GM12878 (cell line): ENCODE measurements around the gene VAMP3. TPM values are rescaled to one million over a fixed set of nuclear protein-coding genes. Genes with fewer than 3 reads are reported as not detected.

Experiments used
- CBFB ChIP-seq: IDR thresholded peaks from 2 replicates; pipeline ENCODE4 v1.6.1; 2016; ENCODE audit warnings: antibody characterized with exemption, low read depth
- EED ChIP-seq: sonication (generic); IDR thresholded peaks from 2 replicates; pipeline ENCODE4 v1.6.1; 2016; ENCODE audit warnings: antibody characterized with exemption, low read depth
- HCFC1 ChIP-seq: fragments of 150-350 bp; IDR thresholded peaks from 2 replicates; pipeline ENCODE4 v1.6.1; 2014; ENCODE audit warnings: low read length
- IKZF1 ChIP-seq: fragments of 450-650 bp; conservative IDR thresholded peaks from 2 replicates; pipeline ENCODE4 v1.6.1; 2017; ENCODE audit warnings: antibody characterized with exemption, mild to moderate bottlenecking
- IRF4 ChIP-seq: IDR thresholded peaks from 2 replicates; pipeline ENCODE4 v1.6.1; 2011; ENCODE audit warnings: low read depth, low read length
- KDM1A ChIP-seq: fragments of 200-600 bp; sonication (generic); IDR thresholded peaks from 2 replicates; pipeline ENCODE4 v1.6.1; 2016; ENCODE audit warnings: borderline replicate concordance
- LARP7 ChIP-seq: fragments of 450-650 bp; IDR thresholded peaks from 2 replicates; pipeline ENCODE4 v1.6.1; 2017; ENCODE audit warnings: mild to moderate bottlenecking
- NR2C1 ChIP-seq: fragments of 450-650 bp; IDR thresholded peaks from 2 replicates; pipeline ENCODE4 v1.6.1; 2017; ENCODE audit warnings: antibody characterized with exemption, mild to moderate bottlenecking, moderate library complexity
- NR2F1 ChIP-seq: fragments of 450-650 bp; conservative IDR thresholded peaks from 2 replicates; pipeline ENCODE4 v1.6.1; 2017; ENCODE audit warnings: mild to moderate bottlenecking
- RFX5 ChIP-seq: IDR thresholded peaks from 2 replicates; pipeline ENCODE4 v1.6.1; 2011; ENCODE audit warnings: low read depth, low read length, improper control_type of control experiment
- SIN3A ChIP-seq: IDR thresholded peaks from 2 replicates; pipeline ENCODE4 v1.6.1; 2012; ENCODE audit warnings: low read depth, low read length, improper control_type of control experiment
- SREBF1 ChIP-seq: IDR thresholded peaks from 2 replicates; pipeline ENCODE4 v1.6.1; 2012; ENCODE audit warnings: mild to moderate bottlenecking, low read length
- SUZ12 ChIP-seq: fragments of 200-600 bp; sonication (generic); IDR thresholded peaks from one replicate; pipeline ENCODE4 v1.6.1; 2018; ENCODE audit warnings: antibody characterized with exemption, mild to moderate bottlenecking; ENCODE audit not compliant: unreplicated experiment
- TAF1 ChIP-seq: IDR thresholded peaks from 2 replicates; pipeline ENCODE4 v1.6.1; 2011; ENCODE audit warnings: mild to moderate bottlenecking, low read depth, low read length, borderline replicate concordance
- YBX1 ChIP-seq: fragments of 450-650 bp; IDR thresholded peaks from 2 replicates; pipeline ENCODE4 v1.6.1; 2016; ENCODE audit warnings: antibody characterized with exemption
- ZNF592 ChIP-seq: fragments of 450-650 bp; IDR thresholded peaks from 2 replicates; pipeline ENCODE4 v1.6.1; 2017; ENCODE audit warnings: mild to moderate bottlenecking, moderate library complexity
- ZNF622 ChIP-seq: fragments of 450-650 bp; IDR thresholded peaks from 2 replicates; pipeline ENCODE4 v1.6.1; 2017; ENCODE audit warnings: mild to moderate bottlenecking, inconsistent platforms
- polyA plus RNA-seq, 11 experiments: library from polyadenylated mRNA; depleted of rRNA in 4 of 11; unstranded in 6 of 11; stranded (reverse) in 5 of 11; fragments of >200 nt; fragmentation: Nextera tagmentation in 4 of 11; fragmentation: Illumina TruSeq in 1 of 11; extraction: Ambion mirVana in 4 of 11; extraction: Trizol in 1 of 11; gene quantifications; 1 replicate in 1 of 11; 2 replicates in 10 of 11; pipeline versions ENCODE4 v1.2.1 to v1.2.3, GENCODE V29; 2011 to 2016; ENCODE audit warnings: inconsistent platforms in 2 of 11, missing spikeins in 2 of 11, low read depth in 1 of 11
- total RNA-seq, 4 experiments: library from RNA; depleted of rRNA in 3 of 4; stranded (reverse); fragments of >200 nt in 3 of 4; fragmentation: Illumina TruSeq in 1 of 4; extraction: Trizol in 1 of 4; gene quantifications; 2 replicates each; pipeline versions ENCODE4 v1.2.1 to v1.2.3, GENCODE V29; 2013 to 2021
- TF ChIP-seq, protein P1 (sequence below): fragments of 450-650 bp; IDR thresholded peaks from 2 replicates; pipeline ENCODE4 v1.6.1; 2017; ENCODE audit warnings: borderline replicate concordance
- TF ChIP-seq, protein P2 (sequence below): fragments of 450-650 bp; IDR thresholded peaks from 2 replicates; pipeline ENCODE4 v1.6.1; 2016; ENCODE audit warnings: mild to moderate bottlenecking, moderate library complexity, borderline replicate concordance

VAMP3 gene
- total and polyA plus RNA-seq, 10 of the 15 experiments (the other 5 are each of a cell fraction or from before 2014, with no cell fraction given), result 4.8 to 24.9 (median 9.7) TPM

GRCh38 chr1:7770997-7771822, at the start of gene VAMP3 (continued):
- TF ChIP-seq HCFC1, result peak; percentile 66
- TF ChIP-seq, protein P1, sequence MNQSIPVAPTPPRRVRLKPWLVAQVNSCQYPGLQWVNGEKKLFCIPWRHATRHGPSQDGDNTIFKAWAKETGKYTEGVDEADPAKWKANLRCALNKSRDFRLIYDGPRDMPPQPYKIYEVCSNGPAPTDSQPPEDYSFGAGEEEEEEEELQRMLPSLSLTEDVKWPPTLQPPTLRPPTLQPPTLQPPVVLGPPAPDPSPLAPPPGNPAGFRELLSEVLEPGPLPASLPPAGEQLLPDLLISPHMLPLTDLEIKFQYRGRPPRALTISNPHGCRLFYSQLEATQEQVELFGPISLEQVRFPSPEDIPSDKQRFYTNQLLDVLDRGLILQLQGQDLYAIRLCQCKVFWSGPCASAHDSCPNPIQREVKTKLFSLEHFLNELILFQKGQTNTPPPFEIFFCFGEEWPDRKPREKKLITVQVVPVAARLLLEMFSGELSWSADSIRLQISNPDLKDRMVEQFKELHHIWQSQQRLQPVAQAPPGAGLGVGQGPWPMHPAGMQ, result no peak
- no peak for TF ChIP-seq SUZ12
- TF ChIP-seq TAF1, result no peak
- no peak for TF ChIP-seq YBX1
- TF ChIP-seq SIN3A, result peak; percentile 51; the same call in 1 of the 2 replicates
- TF ChIP-seq SREBF1, result no peak
- TF ChIP-seq, protein P2, sequence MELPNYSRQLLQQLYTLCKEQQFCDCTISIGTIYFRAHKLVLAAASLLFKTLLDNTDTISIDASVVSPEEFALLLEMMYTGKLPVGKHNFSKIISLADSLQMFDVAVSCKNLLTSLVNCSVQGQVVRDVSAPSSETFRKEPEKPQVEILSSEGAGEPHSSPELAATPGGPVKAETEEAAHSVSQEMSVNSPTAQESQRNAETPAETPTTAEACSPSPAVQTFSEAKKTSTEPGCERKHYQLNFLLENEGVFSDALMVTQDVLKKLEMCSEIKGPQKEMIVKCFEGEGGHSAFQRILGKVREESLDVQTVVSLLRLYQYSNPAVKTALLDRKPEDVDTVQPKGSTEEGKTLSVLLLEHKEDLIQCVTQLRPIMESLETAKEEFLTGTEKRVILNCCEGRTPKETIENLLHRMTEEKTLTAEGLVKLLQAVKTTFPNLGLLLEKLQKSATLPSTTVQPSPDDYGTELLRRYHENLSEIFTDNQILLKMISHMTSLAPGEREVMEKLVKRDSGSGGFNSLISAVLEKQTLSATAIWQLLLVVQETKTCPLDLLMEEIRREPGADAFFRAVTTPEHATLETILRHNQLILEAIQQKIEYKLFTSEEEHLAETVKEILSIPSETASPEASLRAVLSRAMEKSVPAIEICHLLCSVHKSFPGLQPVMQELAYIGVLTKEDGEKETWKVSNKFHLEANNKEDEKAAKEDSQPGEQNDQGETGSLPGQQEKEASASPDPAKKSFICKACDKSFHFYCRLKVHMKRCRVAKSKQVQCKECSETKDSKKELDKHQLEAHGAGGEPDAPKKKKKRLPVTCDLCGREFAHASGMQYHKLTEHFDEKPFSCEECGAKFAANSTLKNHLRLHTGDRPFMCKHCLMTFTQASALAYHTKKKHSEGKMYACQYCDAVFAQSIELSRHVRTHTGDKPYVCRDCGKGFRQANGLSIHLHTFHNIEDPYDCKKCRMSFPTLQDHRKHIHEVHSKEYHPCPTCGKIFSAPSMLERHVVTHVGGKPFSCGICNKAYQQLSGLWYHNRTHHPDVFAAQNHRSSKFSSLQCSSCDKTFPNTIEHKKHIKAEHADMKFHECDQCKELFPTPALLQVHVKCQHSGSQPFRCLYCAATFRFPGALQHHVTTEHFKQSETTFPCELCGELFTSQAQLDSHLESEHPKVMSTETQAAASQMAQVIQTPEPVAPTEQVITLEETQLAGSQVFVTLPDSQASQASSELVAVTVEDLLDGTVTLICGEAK, result no peak
- TF ChIP-seq ZNF622, result no peak
- no peak for TF ChIP-seq EED
- TF ChIP-seq CBFB, result no peak
- peak; percentile 83 for TF ChIP-seq LARP7
- no peak for TF ChIP-seq KDM1A
- no peak for TF ChIP-seq RFX5
- TF ChIP-seq ZNF592, result no peak
- no peak for TF ChIP-seq IRF4
- TF ChIP-seq NR2F1, result peak; percentile 77
- TF ChIP-seq IKZF1, result peak; percentile 67
- peak; percentile 47; the same call in 1 of the 2 replicates for TF ChIP-seq NR2C1
